Measurements from ENCODE around the gene STX17.

GRCh38 chr9:99881769-99882168, 24.7 kb upstream of the STX17 start:
- TF ChIP-seq CTCF (IDR thresholded peaks at IDR 0.05; ENCODE audit: extremely low read depth in 1 of 2, insufficient read depth in 1 of 2, low read depth in 1 of 2, low read length in 2 of 2) (no peak), POLR2A (IDR thresholded peaks at IDR 0.05; ENCODE audit: low read depth, low read length) (no peak), POLR2AphosphoS5 (IDR thresholded peaks at IDR 0.05; ENCODE audit: insufficient read depth, low read depth, low read length) (no peak), MYC (IDR thresholded peaks at IDR 0.05; ENCODE audit: low read depth, low read length) (no peak)
